Naive thymus-derived CD4-positive, alpha-beta T cell (primary cell): ENCODE measurements around the gene PHEX. TPM values are rescaled to one million over a fixed set of nuclear protein-coding genes. Genes with fewer than 3 reads are reported as not detected.

ENCODE experiments used
- ATAC-seq: fragments of 150-1000 bp; cut with Tn5 transposase; 2 replicates; pipeline ENCODE4 v1.10.0; 2021; ENCODE audit warnings: mild to moderate bottlenecking, moderate library complexity
- CTCF ChIA-PET: fragments of 350-600 bp; sonication (Branson Sonifier 250); formaldehyde crosslinking; loops from one replicate; lab custom pipeline; 2021; ENCODE audit warnings: antibody characterized with exemption; lab: Charles Lee
- POLR2A ChIA-PET: fragments of 350-600 bp; sonication (Branson Sonifier 250); formaldehyde crosslinking; loops from one replicate; lab custom pipeline; 2021; ENCODE audit warnings: antibody characterized with exemption, inconsistent platforms; lab: Charles Lee
- DNase-seq, 9 donors: peaks; one replicate each; pipeline versions ENCODE4 v3.0.0 to v3.0.0-alpha.2; 2020 to 2022; ENCODE audit warnings: mixed read lengths in 1 of 9
- H3K27ac ChIP-seq: one replicate; pipeline ENCODE4 v1.7.0; 2013; ENCODE audit warnings: mild to moderate bottlenecking, low read depth, low read length, moderate library complexity
- H3K27me3 ChIP-seq, 2 donors: one replicate each; pipeline ENCODE4 v1.7.0; 2013; ENCODE audit warnings: low read length in 2 of 2, mild to moderate bottlenecking in 2 of 2, moderate library complexity in 2 of 2; ENCODE audit not compliant: control insufficient read depth in 2 of 2, insufficient read depth in 2 of 2
- H3K36me3 ChIP-seq, 3 experiments: 1 replicate in 2 of 3; 2 replicates in 1 of 3; pipeline ENCODE4 v1.7.0; 2013; ENCODE audit warnings: low read length in 3 of 3, mild to moderate bottlenecking in 3 of 3, moderate library complexity in 1 of 3; ENCODE audit not compliant: insufficient read depth in 3 of 3, control insufficient read depth in 2 of 3
- H3K4me1 ChIP-seq, 2 donors: one replicate each; pipeline ENCODE4 v1.7.0; 2013; ENCODE audit warnings: low read length in 2 of 2, mild to moderate bottlenecking in 2 of 2, moderate library complexity in 1 of 2; ENCODE audit not compliant: control insufficient read depth in 2 of 2, insufficient read depth in 2 of 2
- H3K4me3 ChIP-seq: 2 replicates; pipeline ENCODE4 v1.7.0; 2013; ENCODE audit warnings: mild to moderate bottlenecking, low read length
- H3K9me3 ChIP-seq, 3 experiments: 1 replicate in 2 of 3; 2 replicates in 1 of 3; pipeline ENCODE4 v1.7.0; 2013; ENCODE audit warnings: low read length in 3 of 3; ENCODE audit not compliant: control insufficient read depth in 2 of 3
- H3K27ac Mint-ChIP-seq, 9 donors: one replicate each; pipeline ENCODE4 v1.8.0; 2020 to 2022; ENCODE audit warnings: mixed read lengths in 9 of 9, mild to moderate bottlenecking in 8 of 9, moderate library complexity in 5 of 9, inconsistent platforms in 2 of 9
- H3K27me3 Mint-ChIP-seq, 5 donors: one replicate each; pipeline ENCODE4 v1.8.0; 2021 to 2022; ENCODE audit warnings: mixed read lengths in 5 of 5, mild to moderate bottlenecking in 1 of 5
- H3K36me3 Mint-ChIP-seq, 5 donors: one replicate each; pipeline ENCODE4 v1.8.0; 2020 to 2022; ENCODE audit warnings: mixed read lengths in 5 of 5, mild to moderate bottlenecking in 3 of 5, inconsistent platforms in 1 of 5
- H3K4me1 Mint-ChIP-seq, 7 donors: one replicate each; pipeline ENCODE4 v1.8.0; 2020 to 2022; ENCODE audit warnings: mixed read lengths in 7 of 7, mild to moderate bottlenecking in 3 of 7, inconsistent platforms in 1 of 7
- H3K4me3 Mint-ChIP-seq, 10 donors: one replicate each; pipeline ENCODE4 v1.8.0; 2020 to 2022; ENCODE audit warnings: mild to moderate bottlenecking in 10 of 10, mixed read lengths in 10 of 10, moderate library complexity in 6 of 10, inconsistent platforms in 2 of 10
- H3K9me3 Mint-ChIP-seq, 11 donors: one replicate each; pipeline ENCODE4 v1.8.0; 2020 to 2022; ENCODE audit warnings: mixed read lengths in 11 of 11, mild to moderate bottlenecking in 4 of 11, inconsistent platforms in 1 of 11, moderate library complexity in 1 of 11
- intact Hi-C, 2 donors: fragments of 100-400 bp; cut with micrococcal nuclease; formaldehyde crosslinking; loops; one replicate each; pipeline ENCODE4 v1.15.1; 2023
- polyA plus RNA-seq, 2 donors: library from polyadenylated mRNA; unstranded; fragments of 300-500 nt; fragmentation: Illumina TruSeq; gene quantifications; one replicate each; pipeline ENCODE4 v1.2.3, GENCODE V29; 2021
- total RNA-seq, 6 experiments: library from RNA in 5 of 6; stranded (reverse) in 5 of 6; gene quantifications; 1 replicate in 5 of 6; 2 replicates in 1 of 6; pipeline ENCODE4 v1.2.3 and lab custom pipeline; 2021 to 2026

PHEX gene
- total and polyA plus RNA-seq, 7 experiments from 2014 or later = 0.08 to 0.32 (median 0.12) TPM; not detected in 2

DNA sequence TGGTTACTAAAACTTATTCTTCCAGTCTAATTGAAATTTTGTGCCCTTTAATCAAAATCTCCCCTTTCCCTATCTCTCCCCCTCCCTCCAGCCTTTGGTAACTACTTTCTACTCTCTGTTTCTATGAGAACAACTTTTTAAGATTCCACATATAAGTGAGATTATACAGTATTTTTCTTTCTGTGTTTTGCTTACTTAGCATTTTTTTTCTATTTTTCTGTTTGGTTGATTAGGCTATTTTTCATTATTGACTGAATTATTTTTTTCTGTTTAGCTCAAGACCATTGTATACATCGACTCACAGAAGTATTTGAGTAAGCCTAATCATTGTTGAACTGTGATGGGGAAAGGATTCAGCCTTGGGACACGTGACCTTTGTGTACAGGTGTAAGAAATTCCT is 116.4 kb downstream of the PHEX start:
- no peak for ATAC-seq
- no peak overlapping the region for H3K4me3 ChIP-seq
- POLR2A ChIA-PET = no interaction called here
- H3K27ac ChIP-seq = no peak overlapping the region
- no peaks in the 10 kb centered on the region for H3K9me3 ChIP-seq
- no peaks in the 10 kb centered on the region for H3K27me3 ChIP-seq
- intact Hi-C loops = no loop called here
- no peaks in the 10 kb centered on the region for H3K4me1 Mint-ChIP-seq
- no peaks in the 10 kb centered on the region for H3K27me3 Mint-ChIP-seq
- no peaks in the 10 kb centered on the region for H3K4me1 ChIP-seq
- H3K4me3 Mint-ChIP-seq = no peak overlapping the region
- no peaks in the 10 kb centered on the region for H3K36me3 ChIP-seq
- no peak overlapping the region for H3K27ac Mint-ChIP-seq
- no peak for DNase-seq
- H3K36me3 Mint-ChIP-seq = no peaks in the 10 kb centered on the region
- CTCF ChIA-PET = no interaction called here
- H3K9me3 Mint-ChIP-seq = no peaks in the 10 kb centered on the region

DNA sequence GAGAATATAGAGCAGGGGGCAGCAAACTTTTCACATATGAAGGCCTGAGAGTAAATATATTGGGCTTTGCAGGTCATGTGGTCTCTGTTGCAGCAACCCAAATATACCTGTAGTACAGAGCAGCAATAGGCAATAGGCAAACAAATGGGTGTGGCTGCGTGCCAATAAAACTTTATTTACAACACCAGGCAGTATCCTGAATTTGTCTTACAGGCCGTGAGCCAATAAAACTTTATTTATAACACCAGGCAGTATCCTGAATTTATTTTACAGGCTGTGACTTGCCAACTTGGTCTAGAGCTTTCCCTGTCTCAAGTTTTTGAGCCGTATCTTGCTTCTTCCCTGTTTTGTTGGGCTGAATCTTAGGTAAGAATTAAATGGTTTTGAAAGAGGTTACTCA is 118.2 kb downstream of the PHEX start:
- no peak overlapping the region for H3K4me3 Mint-ChIP-seq
- no peak for ATAC-seq
- no peaks in the 10 kb centered on the region for H3K4me1 Mint-ChIP-seq
- DNase-seq = no peak
- Histone ChIP-seq H3K27ac (no peak overlapping the region), H3K27me3 (no peaks in the 10 kb centered on the region), H3K4me1 (no peaks in the 10 kb centered on the region), H3K9me3 (no peaks in the 10 kb centered on the region), H3K36me3 (no peaks in the 10 kb centered on the region), H3K4me3 (no peak overlapping the region)
- intact Hi-C loops = no loop called here
- no peaks in the 10 kb centered on the region for H3K27me3 Mint-ChIP-seq
- ChIA-PET POLR2A (no interaction called here), CTCF (no interaction called here)
- H3K36me3 Mint-ChIP-seq = no peaks in the 10 kb centered on the region
- H3K27ac Mint-ChIP-seq = peak overlapping the region in 1 of 9 donors; percentile 10
- H3K9me3 Mint-ChIP-seq = no peaks in the 10 kb centered on the region

- no peaks in the 10 kb centered on the region for H3K4me1 Mint-ChIP-seq
- ChIA-PET POLR2A (no interaction called here), CTCF (interaction anchor here (1.0 kb wide), 1 partner anchor 170 kb away, joined by 3 read pairs; no protein-coding TSS in a partner anchor)
- H3K27me3 ChIP-seq = no peaks in the 10 kb centered on the region
- H3K36me3 Mint-ChIP-seq = no peaks in the 10 kb centered on the region
- H3K27ac Mint-ChIP-seq = no peak overlapping the region
- H3K9me3 ChIP-seq = no peaks in the 10 kb centered on the region
- no peaks in the 10 kb centered on the region for H3K9me3 Mint-ChIP-seq
- H3K4me3 ChIP-seq = no peak overlapping the region
- no peaks in the 10 kb centered on the region for H3K4me1 ChIP-seq
- no peaks in the 10 kb centered on the region for H3K27me3 Mint-ChIP-seq
- intact Hi-C loops = no loop called here
- no peak overlapping the region for H3K4me3 Mint-ChIP-seq
- DNase-seq (no peak), ATAC-seq (no peak)
- H3K27ac ChIP-seq = no peak overlapping the region
- no peaks in the 10 kb centered on the region for H3K36me3 ChIP-seq
Measured at GRCh38 chrX:22155126-22155525, 123.0 kb downstream of the PHEX start.

- H3K9me3 ChIP-seq = no peaks in the 10 kb centered on the region
- DNase-seq (no peak), ATAC-seq (no peak)
- no peaks in the 10 kb centered on the region for H3K27me3 ChIP-seq
- no peak overlapping the region for H3K27ac Mint-ChIP-seq
- H3K4me3 ChIP-seq = no peak overlapping the region
- H3K4me1 ChIP-seq = no peaks in the 10 kb centered on the region
- intact Hi-C loops = no loop called here
- ChIA-PET CTCF (no interaction called here), POLR2A (no interaction called here)
- H3K27ac ChIP-seq = no peak overlapping the region
- H3K36me3 ChIP-seq = no peaks in the 10 kb centered on the region
- H3K36me3 Mint-ChIP-seq = no peaks in the 10 kb centered on the region
- peaks cover 0 to 2% (median 0%) of the 10 kb centered on the region in 11 donors for H3K9me3 Mint-ChIP-seq
- H3K4me1 Mint-ChIP-seq = no peaks in the 10 kb centered on the region
- no peaks in the 10 kb centered on the region for H3K27me3 Mint-ChIP-seq
- no peak overlapping the region for H3K4me3 Mint-ChIP-seq
Measured at GRCh38 chrX:22159071-22159470, 126.9 kb downstream of the PHEX start.

DNA sequence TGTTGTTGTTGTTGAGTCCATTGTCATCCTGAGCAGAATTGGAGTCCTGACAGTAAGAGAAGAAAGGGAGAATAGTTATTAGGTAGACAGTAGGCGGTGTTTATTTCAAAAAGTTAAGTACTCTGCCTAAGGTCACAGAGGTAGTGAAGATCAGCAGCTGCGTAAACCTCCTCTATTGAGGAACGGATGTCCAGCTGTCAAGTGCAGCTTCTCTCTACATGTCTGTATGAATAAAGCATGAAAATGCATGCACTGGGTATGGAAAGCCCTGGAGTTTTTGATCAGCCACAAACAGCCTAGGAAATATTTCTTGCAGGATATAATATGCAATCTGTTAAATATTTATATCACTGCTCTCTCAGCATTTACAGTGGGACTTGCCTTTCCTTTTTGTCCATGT is 131.2 kb downstream of the PHEX start:
- ATAC-seq = no peak
- Mint-ChIP-seq H3K27ac (no peak overlapping the region), H3K9me3 (peaks cover 0 to 2% (median 0%) of the 10 kb centered on the region in 11 donors), H3K27me3 (no peaks in the 10 kb centered on the region), H3K36me3 (no peaks in the 10 kb centered on the region), H3K4me3 (no peak overlapping the region), H3K4me1 (peaks cover 0 to 7% (median 0%) of the 10 kb centered on the region in 7 donors)
- POLR2A ChIA-PET = no interaction called here
- H3K27ac ChIP-seq = no peak overlapping the region
- H3K4me3 ChIP-seq = no peak overlapping the region
- DNase-seq = no peak
- no peaks in the 10 kb centered on the region for H3K36me3 ChIP-seq
- no peaks in the 10 kb centered on the region for H3K4me1 ChIP-seq
- intact Hi-C loops = no loop called here
- H3K9me3 ChIP-seq = no peaks in the 10 kb centered on the region
- no peaks in the 10 kb centered on the region for H3K27me3 ChIP-seq
- CTCF ChIA-PET = no interaction called here

GRCh38 chrX:22164770-22165388 is 132.8 kb downstream of the PHEX start:
- Mint-ChIP-seq H3K4me3 (no peak overlapping the region), H3K4me1 (peaks cover 0 to 7% (median 0%) of the 10 kb centered on the region in 7 donors), H3K9me3 (peaks cover 0 to 2% (median 0%) of the 10 kb centered on the region in 11 donors), H3K27me3 (no peaks in the 10 kb centered on the region), H3K27ac (no peak overlapping the region), H3K36me3 (no peaks in the 10 kb centered on the region)
- Histone ChIP-seq H3K4me3 (no peak overlapping the region), H3K27ac (no peak overlapping the region), H3K4me1 (no peaks in the 10 kb centered on the region), H3K27me3 (no peaks in the 10 kb centered on the region), H3K9me3 (no peaks in the 10 kb centered on the region), H3K36me3 (no peaks in the 10 kb centered on the region)
- ChIA-PET POLR2A (no interaction called here), CTCF (no interaction called here)
- intact Hi-C loops = no loop called here
- DNase-seq = no peak
- no peak for ATAC-seq

- peaks cover 0 to 2% (median 0%) of the 10 kb centered on the region in 11 donors for H3K9me3 Mint-ChIP-seq
- intact Hi-C loops = no loop called here
- H3K4me3 Mint-ChIP-seq = no peak overlapping the region
- no peaks in the 10 kb centered on the region for H3K36me3 Mint-ChIP-seq
- CTCF ChIA-PET = no interaction called here
- H3K4me1 ChIP-seq = no peaks in the 10 kb centered on the region
- POLR2A ChIA-PET = no interaction called here
- DNase-seq (no peak), ATAC-seq (no peak)
- no peaks in the 10 kb centered on the region for H3K9me3 ChIP-seq
- H3K4me3 ChIP-seq = no peak overlapping the region
- H3K36me3 ChIP-seq = no peaks in the 10 kb centered on the region
- H3K27ac Mint-ChIP-seq = no peak overlapping the region
- peaks cover 0 to 7% (median 0%) of the 10 kb centered on the region in 7 donors for H3K4me1 Mint-ChIP-seq
- H3K27me3 Mint-ChIP-seq = no peaks in the 10 kb centered on the region
- H3K27ac ChIP-seq = no peak overlapping the region
- no peaks in the 10 kb centered on the region for H3K27me3 ChIP-seq
Measured at GRCh38 chrX:22165732-22166457, 133.8 kb downstream of the PHEX start.
